ENCODE results near the gene ANKS1B. TPM values are rescaled to one million over a fixed set of nuclear protein-coding genes. Genes with fewer than 3 reads are reported as not detected.

The ANKS1B gene
- total RNA-seq, 3 donors from 2014 or later (not counting 1 experiment from before 2014, with no cell fraction given): not detected

DNA sequence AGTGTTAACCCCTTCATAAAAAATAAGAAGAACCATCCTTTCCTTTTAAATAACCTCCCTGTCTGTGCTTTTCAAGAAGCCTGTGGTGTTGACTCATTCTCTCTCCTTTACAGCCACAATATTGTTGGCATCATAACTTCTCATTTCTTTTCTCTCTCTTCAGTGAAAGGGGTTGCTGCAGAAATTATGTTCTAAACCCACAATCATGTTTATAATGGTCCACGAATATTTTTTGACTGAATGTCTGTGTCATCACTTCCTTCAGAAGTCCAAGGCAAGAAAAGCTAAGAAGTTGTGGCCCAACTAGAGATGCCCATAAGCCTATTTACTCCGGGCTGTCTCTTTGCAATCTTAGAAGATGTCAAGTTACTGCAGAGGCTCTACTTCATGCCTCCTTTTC lies 851.3 kb downstream of the ANKS1B start:
- Histone ChIP-seq H3K4me1 (ENCODE audit: control insufficient read depth, insufficient read depth, low read length) (no peaks in the 10 kb centered on the region), H3K36me3 (ENCODE audit: control insufficient read depth, insufficient read depth, low read length) (no peaks in the 10 kb centered on the region), H3K4me3 (ENCODE audit: low read length) (no peak overlapping the region), H3K27ac (ENCODE audit: low read length) (no peak overlapping the region), H3K9me3 (ENCODE audit: control insufficient read depth, insufficient read depth, low read length) (no peaks in the 10 kb centered on the region), H3K27me3 (ENCODE audit: control insufficient read depth, insufficient read depth, low read length) (no peaks in the 10 kb centered on the region)
- 86% methylated on average over 2 of the region's 2 CpGs for WGBS (ENCODE audit: insufficient coverage)
- TF ChIP-seq, protein P1, sequence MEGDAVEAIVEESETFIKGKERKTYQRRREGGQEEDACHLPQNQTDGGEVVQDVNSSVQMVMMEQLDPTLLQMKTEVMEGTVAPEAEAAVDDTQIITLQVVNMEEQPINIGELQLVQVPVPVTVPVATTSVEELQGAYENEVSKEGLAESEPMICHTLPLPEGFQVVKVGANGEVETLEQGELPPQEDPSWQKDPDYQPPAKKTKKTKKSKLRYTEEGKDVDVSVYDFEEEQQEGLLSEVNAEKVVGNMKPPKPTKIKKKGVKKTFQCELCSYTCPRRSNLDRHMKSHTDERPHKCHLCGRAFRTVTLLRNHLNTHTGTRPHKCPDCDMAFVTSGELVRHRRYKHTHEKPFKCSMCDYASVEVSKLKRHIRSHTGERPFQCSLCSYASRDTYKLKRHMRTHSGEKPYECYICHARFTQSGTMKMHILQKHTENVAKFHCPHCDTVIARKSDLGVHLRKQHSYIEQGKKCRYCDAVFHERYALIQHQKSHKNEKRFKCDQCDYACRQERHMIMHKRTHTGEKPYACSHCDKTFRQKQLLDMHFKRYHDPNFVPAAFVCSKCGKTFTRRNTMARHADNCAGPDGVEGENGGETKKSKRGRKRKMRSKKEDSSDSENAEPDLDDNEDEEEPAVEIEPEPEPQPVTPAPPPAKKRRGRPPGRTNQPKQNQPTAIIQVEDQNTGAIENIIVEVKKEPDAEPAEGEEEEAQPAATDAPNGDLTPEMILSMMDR (IDR thresholded peaks at IDR 0.05): no peak
- intact Hi-C loops (cut with micrococcal nuclease): no loop called here
- no peaks in the 10 kb centered on the region for H3K4me1 Mint-ChIP-seq
- peaks cover 3 to 14% of the 10 kb centered on the region in 2 donors for H3K9me3 Mint-ChIP-seq
- H3K36me3 Mint-ChIP-seq: no peaks in the 10 kb centered on the region
- no peaks in the 10 kb centered on the region for H3K27me3 Mint-ChIP-seq (ENCODE audit: low read depth in 2 of 2)
- H3K4me3 Mint-ChIP-seq: no peak overlapping the region
- H3K27ac Mint-ChIP-seq: no peak overlapping the region
- no peak for DNase-seq
- no peak for ATAC-seq

DNA sequence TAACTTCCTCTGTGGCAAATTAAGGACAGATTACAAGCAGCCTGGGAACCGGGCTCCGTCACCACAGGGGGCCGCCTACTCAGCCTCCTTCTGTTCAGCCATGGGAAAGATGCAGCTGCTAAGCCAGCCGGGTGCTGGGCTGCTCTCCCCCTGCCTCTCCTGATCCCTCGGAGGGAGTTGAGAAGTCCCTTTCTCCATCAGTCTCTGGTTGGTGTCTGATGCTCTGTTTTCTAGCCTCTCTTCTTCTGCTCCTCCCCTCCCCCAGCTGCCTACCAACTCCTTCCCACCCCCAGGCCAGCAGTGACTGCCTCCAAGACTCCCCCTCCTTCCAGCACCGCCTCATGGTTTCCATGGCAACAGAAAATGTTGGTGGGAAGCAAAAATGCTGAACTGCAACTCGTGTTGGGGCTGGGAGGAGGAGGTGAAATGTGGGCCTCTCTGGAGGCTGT lies 853.0 kb downstream of the ANKS1B start:
- ATAC-seq (no peak), DNase-seq (no peak)
- 23% methylated on average over 6 of the region's 7 CpGs for whole genome bisulfite sequencing (ENCODE audit: insufficient coverage)
- TF ChIP-seq, protein P1 (IDR thresholded peaks at IDR 0.05): no peak
- Histone ChIP-seq H3K36me3 (ENCODE audit: control insufficient read depth, insufficient read depth, low read length) (no peaks in the 10 kb centered on the region), H3K27ac (ENCODE audit: low read length) (no peak overlapping the region), H3K4me3 (ENCODE audit: low read length) (no peak overlapping the region), H3K27me3 (ENCODE audit: control insufficient read depth, insufficient read depth, low read length) (no peaks in the 10 kb centered on the region), H3K9me3 (ENCODE audit: control insufficient read depth, insufficient read depth, low read length) (no peaks in the 10 kb centered on the region), H3K4me1 (ENCODE audit: control insufficient read depth, insufficient read depth, low read length) (no peaks in the 10 kb centered on the region)
- no peaks in the 10 kb centered on the region for H3K36me3 Mint-ChIP-seq
- no peaks in the 10 kb centered on the region for H3K27me3 Mint-ChIP-seq (ENCODE audit: low read depth in 2 of 2)
- H3K4me1 Mint-ChIP-seq: no peaks in the 10 kb centered on the region
- H3K27ac Mint-ChIP-seq: no peak overlapping the region
- intact Hi-C loops (cut with micrococcal nuclease): no loop called here
- no peak overlapping the region for H3K4me3 Mint-ChIP-seq
- peaks cover 3 to 14% of the 10 kb centered on the region in 2 donors for H3K9me3 Mint-ChIP-seq

DNA sequence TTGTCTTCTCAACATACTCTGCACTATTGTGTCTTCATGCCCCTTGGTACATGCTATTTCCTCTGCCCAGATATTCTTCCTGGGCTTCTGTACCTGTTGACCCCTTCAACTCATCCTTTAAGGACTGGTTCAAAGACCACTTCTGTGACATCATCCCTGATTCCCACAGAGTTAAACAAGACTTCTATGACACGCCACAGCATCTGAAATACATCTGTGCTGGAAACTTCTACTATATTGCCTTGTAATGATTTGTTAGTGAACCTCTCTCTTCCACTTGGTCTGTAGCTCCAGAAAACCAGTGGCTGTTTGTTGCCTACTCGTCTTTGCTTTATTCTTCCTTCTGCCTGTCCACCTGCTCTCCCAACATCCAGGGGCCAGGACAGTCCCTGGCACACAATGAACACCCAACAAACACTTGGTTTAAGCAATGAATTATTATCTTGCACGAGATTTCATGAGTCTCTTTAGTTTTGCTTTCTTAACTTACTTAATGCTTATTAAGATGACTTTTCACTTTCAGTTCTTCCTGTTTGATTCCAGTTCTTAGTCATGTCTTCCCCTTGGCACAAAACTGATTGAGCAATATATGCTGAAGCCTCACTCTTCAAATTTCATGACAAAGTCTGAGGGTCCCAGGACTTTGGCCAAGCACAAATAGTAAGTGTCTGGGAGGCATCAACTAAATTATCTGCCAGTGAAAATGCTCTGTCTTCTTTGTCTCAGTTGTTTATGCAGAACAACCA lies 853.8 kb downstream of the ANKS1B start:
- H3K4me3 ChIP-seq (ENCODE audit: low read length): no peak overlapping the region
- H3K4me1 ChIP-seq (ENCODE audit: control insufficient read depth, insufficient read depth, low read length): no peaks in the 10 kb centered on the region
- H3K27me3 Mint-ChIP-seq (ENCODE audit: low read depth in 2 of 2): no peaks in the 10 kb centered on the region
- H3K4me1 Mint-ChIP-seq: no peaks in the 10 kb centered on the region
- intact Hi-C loops (cut with micrococcal nuclease): no loop called here
- WGBS (ENCODE audit: insufficient coverage): 59% methylated on average over 3 of the region's 3 CpGs
- ATAC-seq (no peak), DNase-seq (no peak)
- H3K9me3 ChIP-seq (ENCODE audit: control insufficient read depth, insufficient read depth, low read length): no peaks in the 10 kb centered on the region
- H3K27ac ChIP-seq (ENCODE audit: low read length): no peak overlapping the region
- no peaks in the 10 kb centered on the region for H3K36me3 Mint-ChIP-seq
- no peaks in the 10 kb centered on the region for H3K27me3 ChIP-seq (ENCODE audit: control insufficient read depth, insufficient read depth, low read length)
- no peaks in the 10 kb centered on the region for H3K36me3 ChIP-seq (ENCODE audit: control insufficient read depth, insufficient read depth, low read length)
- no peak overlapping the region for H3K27ac Mint-ChIP-seq
- peaks cover 3 to 14% of the 10 kb centered on the region in 2 donors for H3K9me3 Mint-ChIP-seq
- TF ChIP-seq, protein P1 (IDR thresholded peaks at IDR 0.05): no peak
- no peak overlapping the region for H3K4me3 Mint-ChIP-seq

All from natural killer cell (primary cell).